NT2/D1 (cell line): ENCODE results near the gene TNNC2.

Source experiments
- DNase-seq: peaks from one replicate; pipeline ENCODE4 v3.0.0-alpha.2; 2011; ENCODE audit warnings: low read depth, low spot score
- H3K27me3 ChIP-seq: 2 replicates; pipeline ENCODE4 v1.6.0; 2011; ENCODE audit warnings: mild to moderate bottlenecking; ENCODE audit not compliant: insufficient read length, insufficient read depth
- H3K36me3 ChIP-seq: 2 replicates; pipeline ENCODE4 v1.6.1; 2011; ENCODE audit warnings: mild to moderate bottlenecking, low read length, mixed read lengths; ENCODE audit not compliant: insufficient read depth, insufficient read length
- H3K4me1 ChIP-seq: 2 replicates; pipeline ENCODE4 v1.5.1; 2011; ENCODE audit not compliant: insufficient read depth, insufficient read length
- H3K4me3 ChIP-seq: 2 replicates; pipeline ENCODE4 v1.5.1; 2011; ENCODE audit warnings: low read depth; ENCODE audit not compliant: insufficient read length
- H3K9ac ChIP-seq: 2 replicates; pipeline ENCODE4 v1.6.0; 2011; ENCODE audit warnings: low read depth; ENCODE audit not compliant: insufficient read length
- H3K9me3 ChIP-seq: 2 replicates; pipeline ENCODE4 v1.5.1; 2011; ENCODE audit warnings: mild to moderate bottlenecking, low read length; ENCODE audit not compliant: insufficient read depth
- SUZ12 ChIP-seq: IDR thresholded peaks from 2 replicates; pipeline ENCODE4 v1.6.1; 2011; ENCODE audit not compliant: insufficient read length, insufficient read depth; ENCODE audit errors: extremely low read depth
- YY1 ChIP-seq: IDR thresholded peaks from 2 replicates; pipeline ENCODE4 v1.6.1; 2011; ENCODE audit not compliant: insufficient read length, insufficient read depth
- ZNF274 ChIP-seq: IDR thresholded peaks from 2 replicates; pipeline ENCODE4 v1.6.1; 2011; ENCODE audit warnings: mild to moderate bottlenecking, low read depth, low read length

The TNNC2 gene

GRCh38 chr20:45775411-45775810, 51.7 kb downstream of the TNNC2 start:
- TF ChIP-seq YY1 (no peak), SUZ12 (no peak), ZNF274 (no peak)
- DNase-seq: no peak
- no peaks in the 10 kb centered on the region for H3K36me3 ChIP-seq
- H3K9me3 ChIP-seq: 0 out of 2 replicates have a peak, but pooled peaks cover 7% of the 10 kb centered on the region
- peaks cover 5% of the 10 kb centered on the region for H3K4me1 ChIP-seq
- H3K27me3 ChIP-seq: no peaks in the 10 kb centered on the region
- no peak overlapping the region for H3K9ac ChIP-seq
- H3K4me3 ChIP-seq: no peak overlapping the region

- H3K27me3 ChIP-seq: no peaks in the 10 kb centered on the region
- H3K4me3 ChIP-seq: no peak overlapping the region
- H3K36me3 ChIP-seq: no peaks in the 10 kb centered on the region
- no peak for TF ChIP-seq SUZ12
- TF ChIP-seq YY1: no peak
- no peak for TF ChIP-seq ZNF274
- peaks cover 5% of the 10 kb centered on the region for H3K4me1 ChIP-seq
- DNase-seq: no peak
- H3K9me3 ChIP-seq: 0 out of 2 replicates have a peak, but pooled peaks cover 7% of the 10 kb centered on the region
- H3K9ac ChIP-seq: no peak overlapping the region
These were observed 52.2 kb downstream of the TNNC2 start for GRCh38 chr20:45774945-45775344.
